Measurements from ENCODE around the gene LIMD2. TPM values are rescaled to one million over a fixed set of nuclear protein-coding genes. Genes with fewer than 3 reads are reported as not detected.

LIMD2 gene
- total RNA-seq, 1 experiment from 2014 or later = 15.3 TPM

GRCh38 chr17:63675231-63675606, 24.7 kb downstream of the LIMD2 start:
- in situ Hi-C loops (cut with HindIII; ENCODE audit: low pct_unique_long_range_greater_than_20kb, low sequenced_read_pairs) (no loop called here), intact Hi-C loops (cut with micrococcal nuclease; ENCODE audit: unreplicated experiment) (no loop called here)
- H3K9me3 ChIP-seq (ENCODE audit: control insufficient read depth, insufficient read depth, low read depth, low read length) = no peaks in the 10 kb centered on the region
- peaks cover 10% of the 10 kb centered on the region for H3K4me1 ChIP-seq (ENCODE audit: control insufficient read depth, insufficient read depth, low read length)
- H3K4me3 ChIP-seq (ENCODE audit: low read depth in 2 of 2, low read length in 2 of 2) = no peak overlapping the region
- ChIA-PET CTCF (interaction anchor here (0.6 to 1.0 kb wide), 2 partner anchors 13 to 103 kb away, joined by 3 read pairs; no protein-coding TSS in a partner anchor), POLR2A (interaction anchor here (0.5 to 0.6 kb wide), 2 partner anchors 19 to 73 kb away, joined by 4 to 17 read pairs; no protein-coding TSS in a partner anchor)
- BruUV-seq (replicated peaks) = no TSS peak
- ATAC-seq (peak; percentile 26; the same call in 1 of the 2 replicates), DNase-seq (ENCODE audit: low read depth, low spot score) (no peak)
- no peaks in the 10 kb centered on the region for H3K36me3 ChIP-seq (ENCODE audit: control insufficient read depth, insufficient read depth, low read length)
- peak overlapping the region; percentile 51 for H3K27ac ChIP-seq (ENCODE audit: low read length)
- TF ChIP-seq SIN3A (IDR thresholded peaks at IDR 0.05; ENCODE audit: borderline replicate concordance, insufficient read depth, low read depth, low read length) = no peak
- TF ChIP-seq, protein P1, sequence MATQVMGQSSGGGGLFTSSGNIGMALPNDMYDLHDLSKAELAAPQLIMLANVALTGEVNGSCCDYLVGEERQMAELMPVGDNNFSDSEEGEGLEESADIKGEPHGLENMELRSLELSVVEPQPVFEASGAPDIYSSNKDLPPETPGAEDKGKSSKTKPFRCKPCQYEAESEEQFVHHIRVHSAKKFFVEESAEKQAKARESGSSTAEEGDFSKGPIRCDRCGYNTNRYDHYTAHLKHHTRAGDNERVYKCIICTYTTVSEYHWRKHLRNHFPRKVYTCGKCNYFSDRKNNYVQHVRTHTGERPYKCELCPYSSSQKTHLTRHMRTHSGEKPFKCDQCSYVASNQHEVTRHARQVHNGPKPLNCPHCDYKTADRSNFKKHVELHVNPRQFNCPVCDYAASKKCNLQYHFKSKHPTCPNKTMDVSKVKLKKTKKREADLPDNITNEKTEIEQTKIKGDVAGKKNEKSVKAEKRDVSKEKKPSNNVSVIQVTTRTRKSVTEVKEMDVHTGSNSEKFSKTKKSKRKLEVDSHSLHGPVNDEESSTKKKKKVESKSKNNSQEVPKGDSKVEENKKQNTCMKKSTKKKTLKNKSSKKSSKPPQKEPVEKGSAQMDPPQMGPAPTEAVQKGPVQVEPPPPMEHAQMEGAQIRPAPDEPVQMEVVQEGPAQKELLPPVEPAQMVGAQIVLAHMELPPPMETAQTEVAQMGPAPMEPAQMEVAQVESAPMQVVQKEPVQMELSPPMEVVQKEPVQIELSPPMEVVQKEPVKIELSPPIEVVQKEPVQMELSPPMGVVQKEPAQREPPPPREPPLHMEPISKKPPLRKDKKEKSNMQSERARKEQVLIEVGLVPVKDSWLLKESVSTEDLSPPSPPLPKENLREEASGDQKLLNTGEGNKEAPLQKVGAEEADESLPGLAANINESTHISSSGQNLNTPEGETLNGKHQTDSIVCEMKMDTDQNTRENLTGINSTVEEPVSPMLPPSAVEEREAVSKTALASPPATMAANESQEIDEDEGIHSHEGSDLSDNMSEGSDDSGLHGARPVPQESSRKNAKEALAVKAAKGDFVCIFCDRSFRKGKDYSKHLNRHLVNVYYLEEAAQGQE (IDR thresholded peaks at IDR 0.05; ENCODE audit: insufficient read depth in 1 of 2, low read depth in 2 of 2, low read length in 1 of 2) = no peak
- TF ChIP-seq, protein P2, sequence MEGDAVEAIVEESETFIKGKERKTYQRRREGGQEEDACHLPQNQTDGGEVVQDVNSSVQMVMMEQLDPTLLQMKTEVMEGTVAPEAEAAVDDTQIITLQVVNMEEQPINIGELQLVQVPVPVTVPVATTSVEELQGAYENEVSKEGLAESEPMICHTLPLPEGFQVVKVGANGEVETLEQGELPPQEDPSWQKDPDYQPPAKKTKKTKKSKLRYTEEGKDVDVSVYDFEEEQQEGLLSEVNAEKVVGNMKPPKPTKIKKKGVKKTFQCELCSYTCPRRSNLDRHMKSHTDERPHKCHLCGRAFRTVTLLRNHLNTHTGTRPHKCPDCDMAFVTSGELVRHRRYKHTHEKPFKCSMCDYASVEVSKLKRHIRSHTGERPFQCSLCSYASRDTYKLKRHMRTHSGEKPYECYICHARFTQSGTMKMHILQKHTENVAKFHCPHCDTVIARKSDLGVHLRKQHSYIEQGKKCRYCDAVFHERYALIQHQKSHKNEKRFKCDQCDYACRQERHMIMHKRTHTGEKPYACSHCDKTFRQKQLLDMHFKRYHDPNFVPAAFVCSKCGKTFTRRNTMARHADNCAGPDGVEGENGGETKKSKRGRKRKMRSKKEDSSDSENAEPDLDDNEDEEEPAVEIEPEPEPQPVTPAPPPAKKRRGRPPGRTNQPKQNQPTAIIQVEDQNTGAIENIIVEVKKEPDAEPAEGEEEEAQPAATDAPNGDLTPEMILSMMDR (IDR thresholded peaks at IDR 0.05) = no peak
- TF ChIP-seq TCF7L2 (IDR thresholded peaks at IDR 0.05; ENCODE audit: low read depth, low read length) = no peak
- TF ChIP-seq POLR2AphosphoS5 (IDR thresholded peaks at IDR 0.05; ENCODE audit: low read depth, low read length) = no peak
- H3K27me3 ChIP-seq (ENCODE audit: control insufficient read depth, insufficient read depth, low read length) = no peaks in the 10 kb centered on the region

DNA sequence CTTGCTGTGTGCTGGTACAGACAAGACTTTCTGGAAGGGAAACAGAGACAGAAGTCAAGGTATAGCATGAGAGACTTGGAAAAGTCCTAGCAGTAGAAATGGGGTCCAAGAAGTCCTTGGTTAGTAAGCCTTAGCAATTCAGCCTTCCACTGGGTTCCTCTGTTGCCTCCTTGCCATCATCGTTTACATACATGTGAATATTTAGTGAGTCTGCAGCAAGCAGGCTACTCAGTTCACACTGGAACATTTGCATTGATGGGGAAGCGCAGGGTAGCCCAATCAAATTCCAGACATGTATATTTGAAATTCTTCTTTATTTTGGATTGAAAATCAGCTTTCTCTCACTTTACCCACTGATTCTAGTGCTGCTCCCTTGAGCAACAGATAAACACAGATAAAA, 27.1 kb downstream of the LIMD2 start:
- Histone ChIP-seq H3K36me3 (ENCODE audit: control insufficient read depth, insufficient read depth, low read length) (no peaks in the 10 kb centered on the region), H3K9me3 (ENCODE audit: control insufficient read depth, insufficient read depth, low read depth, low read length) (no peaks in the 10 kb centered on the region), H3K4me1 (ENCODE audit: control insufficient read depth, insufficient read depth, low read length) (peaks cover 10% of the 10 kb centered on the region), H3K4me3 (ENCODE audit: low read depth in 2 of 2, low read length in 2 of 2) (no peak overlapping the region), H3K27me3 (ENCODE audit: control insufficient read depth, insufficient read depth, low read length) (no peaks in the 10 kb centered on the region), H3K27ac (ENCODE audit: low read length) (no peak overlapping the region)
- in situ Hi-C loops (cut with HindIII; ENCODE audit: low pct_unique_long_range_greater_than_20kb, low sequenced_read_pairs) = no loop called here
- no peak for TF ChIP-seq POLR2AphosphoS5 (IDR thresholded peaks at IDR 0.05; ENCODE audit: low read depth, low read length)
- TF ChIP-seq TCF7L2 (IDR thresholded peaks at IDR 0.05; ENCODE audit: low read depth, low read length) = no peak
- TF ChIP-seq, protein P2 (IDR thresholded peaks at IDR 0.05) = no peak
- TF ChIP-seq, protein P1 (IDR thresholded peaks at IDR 0.05; ENCODE audit: insufficient read depth in 1 of 2, low read depth in 2 of 2, low read length in 1 of 2) = no peak
- TF ChIP-seq SIN3A (IDR thresholded peaks at IDR 0.05; ENCODE audit: borderline replicate concordance, insufficient read depth, low read depth, low read length) = no peak
- no peak for DNase-seq (ENCODE audit: low read depth, low spot score)
- POLR2A ChIA-PET = no interaction called here
- BruUV-seq (replicated peaks) = no TSS peak
- CTCF ChIA-PET = no interaction called here
- ATAC-seq = no peak
- intact Hi-C loops (cut with micrococcal nuclease; ENCODE audit: unreplicated experiment) = no loop called here

All from Panc1 (cell line).